Body of pancreas (tissue), 4 donors: ENCODE results near the gene ACVR1.

ENCODE experiments used
- CTCF ChIP-seq, 7 experiments: fragments of 450-650 bp in 4 of 7; fragments of 200-600 bp in 3 of 7; sonication (generic) in 3 of 7; IDR thresholded peaks; one replicate each; pipeline ENCODE4 v1.5.1; 2016 to 2019; ENCODE audit warnings: antibody characterized with exemption in 7 of 7
- POLR2A ChIP-seq, 3 donors: fragments of 450-650 bp; IDR thresholded peaks; one replicate each; pipeline ENCODE4 v1.6.1; 2016; ENCODE audit warnings: antibody characterized with exemption in 3 of 3, mild to moderate bottlenecking in 2 of 3

- no peak for TF ChIP-seq POLR2A (IDR thresholded peaks at IDR 0.05)
- no peak for TF ChIP-seq CTCF (IDR thresholded peaks at IDR 0.05)
These were observed 17.3 kb downstream of the ACVR1 start for GRCh38 chr2:157858846-157859245.
